Mesothelial cell of epicardium (in vitro differentiated cells): Measurements from ENCODE around the gene GALNT6. TPM values are rescaled to one million over a fixed set of nuclear protein-coding genes. Genes with fewer than 3 reads are reported as not detected.

Source experiments
- DNase-seq, 2 experiments: peaks; one replicate each; pipeline ENCODE4 v3.0.0; 2021; ENCODE audit warnings: low spot score in 2 of 2; ENCODE audit not compliant: unreplicated experiment in 2 of 2
- H3K27ac Mint-ChIP-seq: 2 replicates; pipeline ENCODE4 v1.8.0; 2021; ENCODE audit warnings: mixed read lengths
- H3K27me3 Mint-ChIP-seq: 2 replicates; pipeline ENCODE4 v1.8.0; 2021; ENCODE audit warnings: low read depth, mixed read lengths
- H3K36me3 Mint-ChIP-seq: 2 replicates; pipeline ENCODE4 v1.8.0; 2021; ENCODE audit warnings: mixed read lengths
- H3K4me1 Mint-ChIP-seq: 2 replicates; pipeline ENCODE4 v1.8.0; 2021; ENCODE audit warnings: mixed read lengths
- H3K4me3 Mint-ChIP-seq: 2 replicates; pipeline ENCODE4 v1.8.0; 2021; ENCODE audit warnings: mild to moderate bottlenecking, moderate library complexity, mixed read lengths
- H3K9me3 Mint-ChIP-seq: 2 replicates; pipeline ENCODE4 v1.8.0; 2021; ENCODE audit warnings: mixed read lengths
- total RNA-seq: library from RNA; stranded (reverse); gene quantifications from 3 replicates; pipeline ENCODE4 v1.2.1, GENCODE V29; 2021
- TF ChIP-seq, protein P1 (sequence below): fragments of 200-600 bp; sonication (generic); IDR thresholded peaks from one replicate; pipeline ENCODE4 v1.5.0; 2021; ENCODE audit warnings: antibody characterized with exemption; ENCODE audit not compliant: unreplicated experiment

GALNT6 gene
- total RNA-seq, 1 donor from 2014 or later: 12.8 TPM

DNA sequence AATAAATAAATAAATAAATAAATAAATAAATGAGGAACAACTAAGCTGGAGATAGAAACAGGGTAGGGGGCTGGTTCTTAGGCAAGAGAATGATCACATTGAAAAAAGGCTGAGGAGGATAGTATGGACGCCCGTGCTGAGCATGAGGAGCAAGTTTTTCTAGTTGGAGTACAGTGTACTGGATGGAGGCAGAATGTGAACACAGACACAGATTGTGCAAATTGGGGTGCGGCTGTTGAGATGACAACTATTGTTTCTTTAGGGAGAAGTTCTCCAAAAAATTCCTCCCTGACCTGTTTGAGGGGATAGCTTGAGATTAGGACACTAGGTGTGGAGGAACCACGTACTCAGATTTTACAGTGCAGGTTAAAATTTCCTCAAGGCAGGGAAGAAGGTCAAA is 66.3 kb downstream of the GALNT6 start:
- no peaks in the 10 kb centered on the region for H3K27me3 Mint-ChIP-seq
- H3K9me3 Mint-ChIP-seq: no peaks in the 10 kb centered on the region
- H3K36me3 Mint-ChIP-seq: no peaks in the 10 kb centered on the region
- H3K4me1 Mint-ChIP-seq: peaks cover 29% of the 10 kb centered on the region
- TF ChIP-seq, protein P1, sequence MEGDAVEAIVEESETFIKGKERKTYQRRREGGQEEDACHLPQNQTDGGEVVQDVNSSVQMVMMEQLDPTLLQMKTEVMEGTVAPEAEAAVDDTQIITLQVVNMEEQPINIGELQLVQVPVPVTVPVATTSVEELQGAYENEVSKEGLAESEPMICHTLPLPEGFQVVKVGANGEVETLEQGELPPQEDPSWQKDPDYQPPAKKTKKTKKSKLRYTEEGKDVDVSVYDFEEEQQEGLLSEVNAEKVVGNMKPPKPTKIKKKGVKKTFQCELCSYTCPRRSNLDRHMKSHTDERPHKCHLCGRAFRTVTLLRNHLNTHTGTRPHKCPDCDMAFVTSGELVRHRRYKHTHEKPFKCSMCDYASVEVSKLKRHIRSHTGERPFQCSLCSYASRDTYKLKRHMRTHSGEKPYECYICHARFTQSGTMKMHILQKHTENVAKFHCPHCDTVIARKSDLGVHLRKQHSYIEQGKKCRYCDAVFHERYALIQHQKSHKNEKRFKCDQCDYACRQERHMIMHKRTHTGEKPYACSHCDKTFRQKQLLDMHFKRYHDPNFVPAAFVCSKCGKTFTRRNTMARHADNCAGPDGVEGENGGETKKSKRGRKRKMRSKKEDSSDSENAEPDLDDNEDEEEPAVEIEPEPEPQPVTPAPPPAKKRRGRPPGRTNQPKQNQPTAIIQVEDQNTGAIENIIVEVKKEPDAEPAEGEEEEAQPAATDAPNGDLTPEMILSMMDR: no peak
- no peak overlapping the region for H3K4me3 Mint-ChIP-seq
- no peak overlapping the region for H3K27ac Mint-ChIP-seq
- DNase-seq: no peak

DNA sequence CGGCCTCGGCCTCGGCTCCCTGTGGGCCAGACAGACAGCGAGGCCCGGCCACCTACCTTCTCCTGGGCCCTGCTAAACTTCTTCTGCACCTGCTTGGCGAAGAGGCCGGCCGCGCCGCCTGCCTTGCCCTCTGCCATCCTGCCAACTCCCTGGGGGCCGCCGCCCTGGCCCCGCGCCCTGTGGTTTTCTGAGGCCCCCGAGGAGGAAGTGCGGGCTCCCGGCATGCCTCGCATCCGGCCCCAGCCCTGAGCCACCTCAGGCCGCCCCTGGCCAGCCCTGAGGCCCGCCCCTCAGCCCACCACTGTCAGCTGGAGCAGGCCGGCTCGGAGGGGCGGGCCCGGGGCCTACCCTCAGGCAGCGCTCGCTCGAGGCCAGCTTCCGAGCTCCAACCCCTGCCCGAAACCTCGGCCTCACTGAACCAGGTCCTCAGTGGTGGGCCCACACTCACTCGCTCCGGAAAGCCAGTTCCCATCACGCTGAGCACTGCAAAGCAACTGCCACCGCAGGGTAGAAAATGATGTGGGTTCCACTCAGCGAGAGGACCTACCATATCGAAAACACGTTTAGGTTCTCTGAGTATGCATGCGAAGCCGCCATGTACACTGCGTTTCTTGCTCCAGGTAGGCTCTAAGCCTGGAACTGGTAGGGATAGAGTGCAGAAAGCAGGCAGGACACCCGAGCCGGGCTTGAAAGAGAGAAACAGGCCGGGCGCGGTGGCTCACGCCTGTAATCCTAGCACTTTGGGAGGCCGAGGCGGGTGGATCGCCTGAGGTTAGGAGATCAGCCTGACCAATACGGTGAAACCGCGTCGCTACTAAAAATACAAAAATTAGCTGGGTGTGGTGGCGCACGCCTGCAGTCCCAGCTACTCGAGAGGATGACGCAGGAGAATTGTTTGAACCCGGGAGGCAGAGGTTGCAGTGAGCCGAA is 67.0 kb downstream of the GALNT6 start, which contains the start of gene BIN2:
Gene BIN2 (minus strand): TSS at position 209 of the 930 bp plus-strand sequence. CDS start 72 bp downstream, at position 137.
- DNase-seq: no peak
- Mint-ChIP-seq H3K4me3 (no peak within 1 kb of the TSS), H3K4me1 (peaks cover 33% of the 10 kb centered on the region), H3K27ac (no peak within 1 kb of the TSS), H3K27me3 (no peaks in the 10 kb centered on the region), H3K36me3 (no peaks in the 10 kb centered on the region), H3K9me3 (no peaks in the 10 kb centered on the region)
- TF ChIP-seq, protein P1: no peak

DNA sequence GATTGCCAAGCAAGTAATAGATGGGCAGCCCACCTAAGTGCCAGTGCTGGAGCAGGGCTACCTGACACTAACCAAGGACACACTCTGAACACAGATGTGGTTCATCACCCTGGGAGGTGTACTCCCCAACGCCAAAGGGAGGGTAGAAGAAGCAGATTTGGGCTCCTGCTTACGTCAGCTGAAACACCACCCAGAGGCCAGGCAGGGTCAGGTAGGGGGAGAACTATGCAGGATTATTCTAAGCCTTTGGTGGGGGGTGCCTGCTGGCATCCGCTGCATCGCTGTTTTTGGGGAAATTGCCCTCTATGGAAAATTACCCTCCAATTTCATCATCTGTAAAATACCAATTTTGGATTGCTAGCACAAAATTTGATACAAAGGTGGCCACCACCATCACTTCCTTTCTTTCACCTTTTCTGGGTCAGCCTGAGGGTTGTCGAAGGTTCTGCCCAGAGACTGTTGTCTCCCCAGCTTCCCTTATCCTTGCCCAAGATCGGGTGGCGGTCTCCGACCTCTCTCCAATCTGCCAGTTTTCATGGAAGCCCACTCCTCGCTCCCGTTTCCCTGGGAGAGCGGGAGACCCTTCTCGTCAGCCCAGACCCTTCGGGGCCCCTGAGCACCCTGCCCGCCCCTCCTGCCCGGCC is 67.8 kb downstream of the GALNT6 start:
- TF ChIP-seq, protein P1: no peak
- Mint-ChIP-seq H3K36me3 (no peaks in the 10 kb centered on the region), H3K27ac (no peak overlapping the region), H3K27me3 (no peaks in the 10 kb centered on the region), H3K4me1 (peaks cover 40% of the 10 kb centered on the region), H3K9me3 (no peaks in the 10 kb centered on the region), H3K4me3 (no peak overlapping the region)
- DNase-seq: no peak

DNA sequence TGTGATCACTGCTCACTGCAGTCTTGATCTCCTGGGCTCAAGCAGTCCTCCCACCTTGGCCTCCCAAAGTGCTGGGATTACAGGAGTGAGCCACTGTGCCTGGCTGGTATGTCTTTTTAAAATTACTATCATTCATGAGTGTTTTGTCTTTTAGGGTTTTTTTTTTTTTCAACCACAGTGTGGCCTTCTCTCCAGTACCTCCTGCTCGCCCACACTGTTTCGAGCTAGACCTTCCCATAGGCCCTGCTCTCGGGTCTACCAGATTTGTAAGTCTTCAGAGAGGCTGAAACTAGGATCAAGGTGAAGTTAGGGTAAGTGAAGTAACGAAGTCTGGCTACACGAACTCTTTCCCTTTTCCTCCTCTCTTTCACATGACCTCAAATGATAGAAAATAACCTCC is 68.8 kb downstream of the GALNT6 start:
- no peaks in the 10 kb centered on the region for H3K9me3 Mint-ChIP-seq
- H3K4me1 Mint-ChIP-seq: peaks cover 43% of the 10 kb centered on the region
- TF ChIP-seq, protein P1: no peak
- DNase-seq: no peak
- H3K27ac Mint-ChIP-seq: no peak overlapping the region
- H3K27me3 Mint-ChIP-seq: no peaks in the 10 kb centered on the region
- no peaks in the 10 kb centered on the region for H3K36me3 Mint-ChIP-seq
- no peak overlapping the region for H3K4me3 Mint-ChIP-seq

DNA sequence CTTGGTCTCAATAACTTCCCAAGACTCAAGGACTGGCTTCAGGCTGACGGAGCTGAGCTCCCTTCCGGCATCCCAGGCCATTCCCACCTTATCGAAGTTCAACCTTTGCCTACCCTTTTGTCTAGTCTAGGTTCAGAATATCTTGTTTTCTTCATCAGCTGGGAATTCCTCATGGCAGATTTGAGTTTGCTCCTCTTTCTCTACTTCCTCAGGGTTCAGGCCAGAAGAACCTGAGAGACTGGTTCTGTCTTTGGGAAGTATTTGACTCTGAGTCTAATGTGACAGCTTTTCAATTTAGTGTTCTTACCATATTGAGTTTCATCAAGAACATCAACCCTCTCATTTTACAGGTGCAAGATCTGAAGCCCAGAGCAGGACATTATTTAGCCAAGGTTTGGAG is 69.3 kb downstream of the GALNT6 start:
- Mint-ChIP-seq H3K9me3 (no peaks in the 10 kb centered on the region), H3K4me1 (peaks cover 40% of the 10 kb centered on the region), H3K36me3 (no peaks in the 10 kb centered on the region), H3K27ac (peak overlapping the region; percentile 89), H3K27me3 (no peaks in the 10 kb centered on the region), H3K4me3 (no peak overlapping the region)
- DNase-seq: no peak
- TF ChIP-seq, protein P1: no peak
